Amygdala (tissue), 56 donors: ENCODE results near the gene RIC1.
"Not testable (repeated sequence)": the region's sequence is repeated elsewhere in the genome, so short reads cannot be mapped to it uniquely, and the experiment has no call there.

ENCODE experiments used
- DNase-seq, 56 donors: peaks; one replicate each; lab custom pipeline; 2025; lab: John Stamatoyannopoulos, UW

The RIC1 gene, protein sequence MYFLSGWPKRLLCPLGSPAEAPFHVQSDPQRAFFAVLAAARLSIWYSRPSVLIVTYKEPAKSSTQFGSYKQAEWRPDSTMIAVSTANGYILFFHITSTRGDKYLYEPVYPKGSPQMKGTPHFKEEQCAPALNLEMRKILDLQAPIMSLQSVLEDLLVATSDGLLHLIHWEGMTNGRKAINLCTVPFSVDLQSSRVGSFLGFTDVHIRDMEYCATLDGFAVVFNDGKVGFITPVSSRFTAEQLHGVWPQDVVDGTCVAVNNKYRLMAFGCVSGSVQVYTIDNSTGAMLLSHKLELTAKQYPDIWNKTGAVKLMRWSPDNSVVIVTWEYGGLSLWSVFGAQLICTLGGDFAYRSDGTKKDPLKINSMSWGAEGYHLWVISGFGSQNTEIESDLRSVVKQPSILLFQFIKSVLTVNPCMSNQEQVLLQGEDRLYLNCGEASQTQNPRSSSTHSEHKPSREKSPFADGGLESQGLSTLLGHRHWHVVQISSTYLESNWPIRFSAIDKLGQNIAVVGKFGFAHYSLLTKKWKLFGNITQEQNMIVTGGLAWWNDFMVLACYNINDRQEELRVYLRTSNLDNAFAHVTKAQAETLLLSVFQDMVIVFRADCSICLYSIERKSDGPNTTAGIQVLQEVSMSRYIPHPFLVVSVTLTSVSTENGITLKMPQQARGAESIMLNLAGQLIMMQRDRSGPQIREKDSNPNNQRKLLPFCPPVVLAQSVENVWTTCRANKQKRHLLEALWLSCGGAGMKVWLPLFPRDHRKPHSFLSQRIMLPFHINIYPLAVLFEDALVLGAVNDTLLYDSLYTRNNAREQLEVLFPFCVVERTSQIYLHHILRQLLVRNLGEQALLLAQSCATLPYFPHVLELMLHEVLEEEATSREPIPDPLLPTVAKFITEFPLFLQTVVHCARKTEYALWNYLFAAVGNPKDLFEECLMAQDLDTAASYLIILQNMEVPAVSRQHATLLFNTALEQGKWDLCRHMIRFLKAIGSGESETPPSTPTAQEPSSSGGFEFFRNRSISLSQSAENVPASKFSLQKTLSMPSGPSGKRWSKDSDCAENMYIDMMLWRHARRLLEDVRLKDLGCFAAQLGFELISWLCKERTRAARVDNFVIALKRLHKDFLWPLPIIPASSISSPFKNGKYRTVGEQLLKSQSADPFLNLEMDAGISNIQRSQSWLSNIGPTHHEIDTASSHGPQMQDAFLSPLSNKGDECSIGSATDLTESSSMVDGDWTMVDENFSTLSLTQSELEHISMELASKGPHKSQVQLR (N-terminal part only)

DNA sequence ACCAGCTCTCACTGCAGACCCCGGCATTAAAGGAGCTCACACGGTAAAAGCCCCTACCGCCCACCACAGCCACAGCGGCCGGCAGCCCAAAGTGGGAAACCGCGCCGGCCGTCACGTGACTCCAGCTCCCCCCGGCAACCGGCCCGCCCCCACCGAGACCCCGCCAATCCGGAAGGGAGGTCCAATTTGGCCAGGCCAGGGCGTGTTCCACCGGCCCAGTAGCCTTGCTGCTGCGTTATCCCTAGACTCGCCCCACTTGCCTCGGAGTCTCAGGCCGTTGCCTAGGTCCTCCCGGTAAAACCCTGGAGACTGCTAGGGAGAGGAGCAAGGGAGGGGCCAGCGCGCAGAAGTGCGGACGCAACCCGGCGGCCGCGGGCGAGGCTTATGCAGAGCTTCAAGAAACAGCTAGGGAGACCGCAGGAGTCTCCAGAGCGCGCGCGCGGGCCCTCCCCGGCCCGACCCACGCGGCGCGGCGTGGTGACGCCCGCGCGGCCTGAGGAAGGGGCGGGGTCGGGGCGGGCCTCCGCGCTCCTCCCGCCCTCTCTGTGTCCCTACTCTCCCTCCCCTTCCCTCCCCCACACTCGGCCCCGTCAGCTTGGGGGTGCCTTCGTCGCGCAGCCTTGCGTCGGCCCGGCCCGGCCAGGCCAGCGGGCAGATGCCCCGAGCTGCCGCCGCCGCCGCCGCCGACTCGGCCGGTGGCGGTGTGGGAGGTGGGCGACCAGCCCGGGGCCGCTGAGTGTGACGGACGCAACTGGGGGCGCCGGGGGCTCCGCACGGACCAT, at the start of gene RIC1:
Gene RIC1 (plus strand): TSS at position 578 of the 782 bp plus-strand sequence. CDS start 203 bp downstream, at position 781.
- peak; percentile 60 to 98 (median 88) for DNase-seq

DNA sequence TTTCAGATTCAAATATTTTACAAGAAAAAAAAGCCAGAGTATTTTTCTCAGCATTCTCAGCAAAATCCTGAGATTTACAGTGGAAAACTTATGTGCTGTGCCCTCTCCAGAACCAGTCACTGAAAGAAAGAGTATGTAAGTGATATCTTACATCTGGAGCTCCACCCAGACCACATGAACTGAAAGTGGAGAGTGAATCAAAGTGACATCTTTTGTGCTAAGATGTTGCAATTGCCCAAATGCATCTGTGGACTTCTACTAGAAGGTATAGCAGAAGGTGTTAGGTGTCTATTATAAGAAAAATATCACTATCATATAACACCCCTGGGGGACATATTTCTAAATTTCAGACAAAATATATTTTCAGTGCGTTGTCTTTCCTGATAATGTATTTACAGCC, 49.0 kb upstream of the RIC1 start:
- DNase-seq = no peak

DNA sequence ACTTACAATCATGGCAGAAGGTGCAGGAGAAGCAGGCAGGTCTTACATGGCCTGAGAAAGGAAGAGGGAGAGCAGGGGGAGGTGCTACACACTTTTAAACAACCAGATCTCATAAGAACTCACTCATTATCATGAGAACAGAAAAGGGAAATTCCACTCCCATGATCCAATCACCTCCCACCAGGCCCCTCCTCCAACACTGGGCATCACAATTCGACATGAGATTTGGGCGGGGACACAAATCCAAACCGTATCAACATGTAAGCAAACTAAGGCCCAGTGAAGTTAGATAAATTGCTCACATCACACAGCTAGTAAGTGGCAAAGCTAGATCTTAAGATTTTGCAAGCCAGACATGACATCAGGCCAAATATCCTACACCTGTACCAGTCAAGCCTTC, 48.3 kb upstream of the RIC1 start:
- no peak for DNase-seq

DNA sequence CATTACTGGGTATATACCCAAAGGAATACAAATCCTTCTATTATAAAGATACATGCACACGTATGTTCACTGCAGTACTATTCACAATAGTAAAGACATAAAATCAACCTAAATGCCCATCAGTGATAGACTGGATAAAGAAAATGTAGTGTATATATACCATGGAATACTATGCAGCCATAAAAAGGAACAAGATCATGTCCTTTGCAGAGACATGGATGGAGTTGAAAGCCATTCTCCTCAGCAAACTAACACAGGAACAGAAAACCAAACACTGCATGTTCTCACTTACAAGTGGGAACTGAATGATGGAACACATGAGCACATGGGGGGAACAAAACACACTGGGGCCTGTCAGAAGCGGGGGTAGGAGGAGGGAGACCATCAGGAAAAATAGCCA, 47.2 kb upstream of the RIC1 start:
- DNase-seq = not testable (repeated sequence)

DNA sequence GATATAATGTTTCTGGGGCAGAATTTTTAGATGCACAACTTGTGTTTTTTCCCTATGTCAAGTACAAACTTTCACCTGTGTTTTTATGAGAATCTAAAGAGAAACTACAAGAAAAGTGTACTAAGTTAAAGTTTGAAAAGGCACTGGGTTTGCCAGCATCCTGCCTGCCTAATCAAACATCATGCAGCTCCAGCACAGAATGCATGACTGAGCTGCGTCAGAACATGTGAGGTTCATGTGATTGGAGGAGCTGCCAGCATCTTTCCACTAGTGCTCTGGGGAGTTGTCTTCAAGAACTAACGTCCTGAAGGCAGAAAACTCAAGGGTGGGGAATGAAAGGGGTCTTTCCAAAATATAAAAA, 46.1 kb upstream of the RIC1 start:
- peak in 2 of 56 donors; percentile 2 to 11 for DNase-seq

DNA sequence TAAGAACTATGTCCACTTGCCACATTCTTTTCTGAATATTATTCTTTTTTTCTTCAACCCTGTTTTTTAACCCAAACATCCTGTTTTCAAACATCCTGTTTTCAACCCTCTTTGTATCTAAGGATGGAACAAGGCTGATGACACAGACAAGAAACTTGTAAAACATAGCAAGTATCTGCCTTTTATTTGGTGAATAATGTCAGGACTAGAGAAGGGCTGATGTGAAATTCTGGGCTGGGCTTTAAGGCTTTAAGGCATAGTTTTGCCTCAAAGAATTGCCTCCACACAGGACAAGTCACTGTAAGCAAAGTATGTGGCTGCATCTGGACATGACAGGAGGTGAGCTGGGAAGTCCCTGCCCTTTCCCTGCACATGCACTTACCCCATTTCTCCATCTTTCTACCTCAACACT, 42.5 kb upstream of the RIC1 start:
- no peak for DNase-seq

DNA sequence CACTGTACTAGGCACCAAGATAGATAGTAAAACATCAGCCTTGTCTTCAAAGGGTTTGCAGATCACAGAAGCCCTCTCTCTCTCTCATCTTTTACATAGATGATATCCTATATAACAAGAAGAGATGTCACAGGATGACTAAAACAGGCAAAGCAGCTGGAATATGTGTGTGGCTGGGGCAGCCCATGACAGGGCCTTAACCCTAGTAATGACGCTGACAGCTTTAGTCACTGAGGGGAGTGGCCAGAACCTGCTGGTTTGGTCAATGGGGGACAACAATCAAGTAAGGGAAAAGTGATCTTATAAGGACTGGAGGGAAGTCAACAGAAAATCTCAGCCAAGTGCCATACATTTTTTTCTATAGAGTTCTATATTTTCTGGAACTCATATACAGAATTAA, 41.9 kb upstream of the RIC1 start:
- DNase-seq = no peak

DNA sequence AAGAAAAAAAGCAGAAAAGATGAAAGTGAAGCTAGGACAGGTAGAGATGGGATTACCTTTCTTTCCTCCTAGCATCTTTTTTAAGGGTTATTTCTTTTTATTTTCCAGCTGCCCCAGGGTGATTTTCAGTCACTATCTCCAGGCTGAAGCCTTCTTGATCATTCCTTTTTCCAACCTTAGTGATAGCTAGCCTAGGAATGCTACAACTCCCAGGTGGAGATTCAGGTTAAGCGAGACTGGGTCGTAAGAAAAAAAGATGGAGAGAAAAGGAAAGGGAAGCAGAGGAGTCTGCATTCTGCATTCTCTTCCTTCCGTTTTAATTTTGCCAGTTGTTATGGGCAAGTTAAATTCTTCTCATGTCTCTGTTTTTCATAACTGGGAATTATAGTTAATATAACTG, 36.7 kb upstream of the RIC1 start:
- DNase-seq = no peak

DNA sequence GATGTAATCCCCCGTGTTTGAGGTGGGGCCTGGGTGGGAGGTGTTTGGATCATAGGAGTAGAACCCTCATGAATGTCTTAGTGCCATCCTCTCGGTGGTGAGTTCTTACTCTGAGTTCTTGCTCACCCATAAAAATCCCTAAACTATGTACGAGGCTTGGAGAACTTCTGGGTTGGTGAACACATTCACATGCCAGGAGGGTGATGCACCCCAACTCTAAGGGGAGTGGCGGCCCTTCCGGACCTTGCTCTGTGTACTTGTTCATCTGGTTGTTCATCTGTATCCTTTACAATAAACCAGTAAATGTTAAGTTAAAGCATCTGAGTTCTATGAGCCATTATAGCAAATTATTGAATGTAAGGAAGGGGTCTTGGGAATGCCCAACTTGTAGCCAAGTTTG, 36.0 kb upstream of the RIC1 start:
- no peak for DNase-seq

DNA sequence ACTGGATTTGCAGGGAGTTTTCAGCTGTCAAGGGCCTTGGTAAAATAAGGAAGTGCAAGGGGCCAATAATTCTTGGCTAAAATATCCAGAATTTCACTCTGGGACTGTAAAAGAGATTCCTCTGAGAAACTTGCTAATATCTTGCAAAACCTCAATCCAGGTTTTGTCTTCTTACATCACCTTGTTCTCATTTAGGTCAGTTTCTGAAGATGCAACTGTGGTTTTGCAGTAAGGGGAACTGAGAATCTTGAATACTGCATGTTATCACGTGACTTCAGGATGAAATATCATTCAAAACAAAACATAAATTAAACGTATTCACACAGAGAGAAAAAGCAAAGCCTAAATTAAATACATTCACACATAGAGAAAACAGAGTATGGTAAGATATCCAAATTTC, 35.0 kb upstream of the RIC1 start:
- no peak for DNase-seq

DNA sequence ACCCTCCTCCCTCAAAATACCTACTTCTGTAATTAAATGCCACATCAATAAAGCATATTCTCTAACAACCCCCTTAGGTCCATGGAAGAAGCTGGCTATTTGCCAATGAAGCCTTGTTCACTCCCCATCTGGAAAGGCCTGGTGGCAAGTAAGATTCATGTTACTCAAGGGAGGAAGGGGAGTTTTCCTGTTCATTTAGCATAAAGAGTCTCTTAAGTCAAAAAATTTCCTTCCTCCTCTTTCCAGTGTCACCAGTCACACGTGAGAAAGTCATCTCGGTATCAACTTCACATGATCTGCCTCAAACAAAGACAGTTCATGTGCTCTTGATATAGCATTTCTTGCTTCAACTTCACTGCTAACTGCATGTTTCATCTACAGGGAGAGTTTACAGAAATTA, 32.7 kb upstream of the RIC1 start:
- no peak for DNase-seq

DNA sequence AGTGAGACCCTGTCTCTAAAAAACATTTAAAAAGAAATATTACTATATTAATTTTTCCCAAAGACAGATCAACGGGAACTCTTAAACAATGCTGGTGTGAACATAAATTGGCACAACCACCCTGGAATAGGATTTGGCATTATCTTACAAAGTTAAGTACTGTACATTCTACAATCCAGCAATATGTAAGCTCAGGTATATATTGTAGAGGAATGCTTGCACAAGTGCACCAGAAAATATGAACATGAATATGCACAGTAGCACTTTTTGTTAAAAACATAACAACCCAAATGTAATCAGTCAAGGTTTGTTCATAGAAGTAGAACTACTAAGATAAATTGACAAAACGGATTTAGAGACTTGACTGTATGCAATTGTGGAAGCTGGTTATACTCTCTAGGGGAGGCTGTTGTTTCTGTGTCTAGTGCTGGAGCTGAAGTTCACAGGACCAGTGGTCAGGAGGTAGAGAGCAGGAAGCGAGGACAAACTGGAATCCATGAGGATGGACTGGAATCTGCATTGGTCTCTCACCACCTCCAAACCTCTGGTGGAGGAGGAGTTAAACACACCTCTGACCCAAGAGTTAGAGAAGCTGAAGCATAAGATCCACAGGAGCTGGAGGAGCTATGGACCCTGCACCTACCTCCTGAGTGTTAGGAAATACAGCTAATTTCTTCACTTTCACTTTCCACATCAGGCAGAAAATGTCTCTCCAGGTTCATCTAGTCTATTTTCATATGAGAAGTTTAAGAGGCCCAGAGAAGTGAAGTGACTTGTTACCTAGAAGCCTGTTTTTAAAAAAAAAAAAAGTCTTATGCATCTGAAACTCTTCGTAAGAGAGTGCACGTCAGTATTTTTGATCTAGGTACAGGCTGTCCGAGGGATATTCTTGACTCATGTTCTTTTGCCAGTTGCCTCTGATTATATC, 20.3 kb upstream of the RIC1 start:
- no peak for DNase-seq

DNA sequence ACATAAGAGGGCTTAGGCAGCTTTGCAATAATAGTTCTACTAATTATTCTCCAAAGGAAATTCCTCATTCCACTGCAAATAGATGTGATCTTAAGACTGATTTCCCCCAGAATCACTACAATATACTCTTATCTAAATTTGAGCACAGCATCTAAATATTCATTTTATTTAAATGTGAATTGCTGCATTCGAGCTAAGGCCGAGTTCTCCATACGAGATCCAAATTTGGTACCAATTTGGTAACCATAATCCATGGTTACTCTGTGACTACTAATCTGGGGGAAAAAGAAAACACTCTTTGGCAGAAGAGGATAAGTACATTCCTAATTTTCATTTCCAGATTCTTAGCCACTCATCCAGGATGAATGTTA, 19.7 kb upstream of the RIC1 start:
- DNase-seq = no peak

DNA sequence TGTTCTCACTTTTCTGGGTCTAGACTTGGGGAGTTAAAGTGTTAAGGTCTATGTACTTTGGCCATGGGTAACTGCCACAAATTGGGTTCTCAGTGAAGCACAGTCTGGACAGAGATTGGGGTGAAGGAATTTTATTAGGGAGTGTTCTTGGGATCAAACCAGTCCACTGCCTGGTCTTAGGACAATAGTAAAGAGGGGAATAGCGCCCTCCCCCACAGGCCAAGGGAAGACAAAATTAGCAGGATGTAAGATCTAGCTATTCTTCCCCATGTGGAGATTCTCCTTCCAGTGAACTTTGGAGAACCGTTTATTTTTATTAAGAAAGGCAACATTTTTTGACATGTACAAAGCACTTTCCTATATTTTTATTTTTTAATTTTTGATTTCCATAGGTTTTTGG, 18.4 kb upstream of the RIC1 start:
- no peak for DNase-seq

DNA sequence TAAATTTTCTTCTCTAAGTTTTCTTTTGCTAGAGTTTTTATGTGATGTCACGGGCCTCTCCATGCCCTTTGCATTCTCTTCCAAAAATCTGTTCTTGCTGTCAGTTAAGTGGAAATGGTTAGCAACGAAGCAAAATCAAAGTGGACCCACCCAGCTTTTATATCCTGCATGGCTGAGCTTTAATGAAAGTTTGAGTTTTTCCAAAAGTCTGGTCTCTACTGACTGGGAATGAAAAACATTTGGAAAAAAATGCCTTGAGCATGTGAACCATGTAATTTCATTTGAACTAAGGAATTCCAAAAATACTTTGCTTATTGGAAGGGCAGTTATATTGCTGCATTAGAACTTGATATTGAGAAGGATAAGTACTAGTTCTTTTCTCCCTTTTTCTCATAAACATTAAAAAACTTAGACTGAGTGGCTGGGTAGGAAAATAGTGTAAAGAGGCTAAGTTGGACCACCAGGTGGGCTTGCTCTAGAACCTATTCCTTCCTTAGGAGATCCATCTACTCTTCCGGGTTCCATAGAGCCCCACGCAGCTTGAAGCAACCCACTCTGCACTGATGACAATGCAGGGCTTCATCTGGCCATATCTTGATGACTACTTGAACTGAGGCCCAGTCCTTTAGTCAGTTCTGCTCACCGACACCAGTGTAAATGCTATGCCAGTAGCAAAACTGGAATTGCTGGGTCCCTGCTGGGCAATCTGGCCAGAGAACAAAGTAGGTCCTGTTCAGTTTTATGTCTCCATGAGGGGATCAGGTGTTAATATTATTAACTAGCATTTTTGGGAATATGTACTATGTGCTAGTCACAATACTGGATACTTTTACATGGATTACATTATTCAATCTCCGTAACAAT, 17.4 kb upstream of the RIC1 start:
- DNase-seq = no peak

DNA sequence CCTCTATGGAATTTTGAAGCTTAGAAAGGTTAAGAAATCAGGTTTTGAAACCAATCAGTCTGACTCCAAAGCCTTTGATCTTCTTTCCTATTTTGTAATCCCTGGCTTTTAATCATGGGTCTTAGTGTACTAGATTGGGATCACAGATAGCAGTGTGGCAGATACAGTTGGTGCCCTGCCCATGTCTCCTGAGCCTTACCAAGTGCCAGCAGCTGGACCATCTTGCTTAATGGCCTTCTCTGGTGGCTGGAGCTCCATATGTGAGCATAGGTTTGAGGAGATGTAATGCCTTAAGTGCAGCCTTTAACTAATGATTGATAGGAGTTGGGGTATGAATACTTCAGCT, 16.7 kb upstream of the RIC1 start:
- DNase-seq = no peak

DNA sequence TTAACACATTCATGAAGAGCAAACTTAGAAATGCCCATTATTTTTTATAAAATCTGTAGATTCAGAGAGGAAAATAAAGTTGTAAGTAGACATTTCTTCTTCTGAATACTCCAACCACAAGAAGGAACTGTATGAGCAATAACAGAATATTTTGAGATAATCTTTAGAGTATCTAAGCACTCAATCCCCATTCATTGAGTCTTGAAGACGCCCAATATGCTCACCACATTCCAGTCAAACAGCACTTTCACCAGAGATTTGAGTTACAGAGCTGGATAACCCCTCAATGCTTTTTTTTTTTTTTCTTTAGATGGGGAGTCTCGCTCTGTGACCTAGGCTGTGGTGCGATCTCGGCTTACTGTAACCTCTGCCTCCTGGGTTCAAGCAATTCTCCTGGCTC, 14.7 kb upstream of the RIC1 start:
- no peak for DNase-seq

DNA sequence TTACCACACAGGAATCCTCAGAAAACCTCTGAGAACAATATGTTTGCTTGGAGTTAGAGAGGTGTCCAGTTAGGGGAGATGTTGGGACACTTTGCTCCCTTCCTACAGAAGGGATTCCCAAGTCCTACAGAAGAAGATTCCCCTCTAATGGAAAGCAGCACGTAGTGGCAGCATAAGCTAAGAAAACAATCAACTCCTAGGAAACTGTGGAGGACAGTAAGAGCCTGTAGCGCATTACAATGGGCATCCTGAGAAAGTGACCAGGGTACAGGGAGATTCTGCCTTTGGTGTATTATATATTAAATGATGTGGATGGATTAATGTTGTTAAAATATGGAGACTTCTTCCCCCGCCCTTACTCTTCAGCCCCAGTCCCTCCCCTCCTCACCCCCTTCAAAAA, 13.9 kb upstream of the RIC1 start:
- DNase-seq = no peak
